ENCODE measurements around the gene KRT5.

KRT5 gene

DNA sequence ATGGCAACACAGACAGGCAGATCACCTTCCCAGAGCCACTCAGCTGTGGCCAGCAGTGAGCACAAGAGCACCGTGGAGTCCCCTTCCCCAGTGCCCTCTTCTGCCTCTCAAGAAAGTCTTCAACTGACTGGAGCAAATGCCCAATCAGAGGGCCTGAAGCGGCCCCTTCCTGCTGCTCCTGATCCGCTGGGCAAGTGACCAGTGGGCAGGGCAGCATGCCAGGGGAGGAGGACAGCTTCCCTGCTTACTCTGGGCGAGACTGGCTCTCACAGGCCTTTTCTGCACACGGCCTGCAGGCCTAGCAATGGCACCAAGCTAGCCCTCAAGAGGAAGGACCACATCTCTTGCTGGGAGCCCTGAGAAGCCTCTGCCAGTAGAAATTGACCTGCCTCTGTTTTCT is 31.9 kb upstream of the KRT5 start:
- Histone ChIP-seq H3K36me3 (ENCODE audit: control insufficient read depth, insufficient read depth, low read length) (no peaks in the 10 kb centered on the region), H3K9me3 (ENCODE audit: control insufficient read depth, low read length) (no peaks in the 10 kb centered on the region), H3K4me3 (ENCODE audit: insufficient read depth, low read depth, low read length) (no peak overlapping the region), H3K27ac (ENCODE audit: insufficient read depth, low read depth, low read length, poor library complexity, severe bottlenecking) (no peak overlapping the region), H3K27me3 (ENCODE audit: control insufficient read depth, insufficient read depth, low read length, poor library complexity, severe bottlenecking) (no peaks in the 10 kb centered on the region), H3K4me1 (ENCODE audit: control insufficient read depth, insufficient read depth, low read length) (no peaks in the 10 kb centered on the region)
- WGBS, 2 experiments: 87 to 93% methylated on average over 5 of the region's 5 CpGs

DNA sequence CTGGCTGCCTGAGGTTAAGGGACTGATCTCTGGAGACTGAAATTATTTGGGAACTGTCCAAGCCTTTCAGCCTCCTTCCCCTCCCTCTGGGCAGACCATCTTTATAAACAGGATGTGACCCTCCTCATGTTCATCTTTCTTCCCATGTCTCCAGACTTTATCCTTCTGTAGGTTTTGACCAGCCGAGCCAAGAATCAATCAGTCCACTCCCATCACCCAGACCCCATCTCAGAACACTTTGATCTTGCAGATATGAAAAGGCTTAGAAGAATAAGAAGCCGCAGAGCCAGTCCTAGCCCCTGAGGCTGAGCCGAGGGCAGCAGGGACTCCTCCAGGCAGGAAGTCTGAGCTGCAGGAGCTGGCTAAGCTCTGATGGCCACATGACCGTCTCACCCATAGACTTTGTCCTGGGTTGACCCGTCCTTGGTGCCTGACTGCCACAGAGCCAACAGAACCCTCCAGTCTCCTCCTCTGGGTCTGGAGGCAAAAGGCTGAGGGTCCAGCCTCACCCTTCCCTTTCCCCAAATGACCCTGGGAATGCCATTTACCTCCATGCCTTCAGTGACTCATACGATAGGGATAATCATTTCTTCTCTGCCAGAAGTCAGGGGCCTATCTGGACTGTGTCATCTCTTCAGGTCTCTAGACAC is 31.1 kb upstream of the KRT5 start:
- Histone ChIP-seq H3K4me3 (ENCODE audit: insufficient read depth, low read depth, low read length) (no peak overlapping the region), H3K4me1 (ENCODE audit: control insufficient read depth, insufficient read depth, low read length) (no peaks in the 10 kb centered on the region), H3K9me3 (ENCODE audit: control insufficient read depth, low read length) (no peaks in the 10 kb centered on the region), H3K36me3 (ENCODE audit: control insufficient read depth, insufficient read depth, low read length) (no peaks in the 10 kb centered on the region), H3K27me3 (ENCODE audit: control insufficient read depth, insufficient read depth, low read length, poor library complexity, severe bottlenecking) (no peaks in the 10 kb centered on the region), H3K27ac (ENCODE audit: insufficient read depth, low read depth, low read length, poor library complexity, severe bottlenecking) (no peak overlapping the region)
- 79 to 81% methylated on average over 6 of the region's 6 CpGs for WGBS, 2 experiments

DNA sequence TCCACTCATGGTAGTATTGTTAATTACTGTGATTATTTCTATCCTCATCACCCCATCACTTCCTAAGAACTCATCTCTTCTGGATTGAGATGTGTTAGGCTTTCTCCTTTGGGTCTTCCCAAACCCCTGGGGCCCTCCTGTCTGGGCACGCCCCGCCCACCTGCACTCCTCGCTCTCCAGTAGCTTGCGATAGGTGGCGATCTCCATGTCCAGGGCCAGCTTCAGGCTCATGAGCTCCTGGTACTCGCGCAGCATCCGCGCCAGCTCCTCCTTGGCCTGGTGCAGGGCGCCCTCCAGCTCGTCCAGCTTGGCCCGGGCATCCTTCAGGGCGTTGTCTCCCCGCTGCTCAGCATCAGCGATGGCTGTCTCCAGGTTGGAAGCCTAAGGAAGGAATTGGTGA is 25.9 kb upstream of the KRT5 start:
- no peaks in the 10 kb centered on the region for H3K9me3 ChIP-seq (ENCODE audit: control insufficient read depth, low read length)
- no peak overlapping the region for H3K27ac ChIP-seq (ENCODE audit: insufficient read depth, low read depth, low read length, poor library complexity, severe bottlenecking)
- H3K27me3 ChIP-seq (ENCODE audit: control insufficient read depth, insufficient read depth, low read length, poor library complexity, severe bottlenecking): no peaks in the 10 kb centered on the region
- WGBS, 2 experiments: 90 to 91% methylated on average over 15 of the region's 15 CpGs
- no peak overlapping the region for H3K4me3 ChIP-seq (ENCODE audit: insufficient read depth, low read depth, low read length)
- H3K4me1 ChIP-seq (ENCODE audit: control insufficient read depth, insufficient read depth, low read length): no peaks in the 10 kb centered on the region
- no peaks in the 10 kb centered on the region for H3K36me3 ChIP-seq (ENCODE audit: control insufficient read depth, insufficient read depth, low read length)

DNA sequence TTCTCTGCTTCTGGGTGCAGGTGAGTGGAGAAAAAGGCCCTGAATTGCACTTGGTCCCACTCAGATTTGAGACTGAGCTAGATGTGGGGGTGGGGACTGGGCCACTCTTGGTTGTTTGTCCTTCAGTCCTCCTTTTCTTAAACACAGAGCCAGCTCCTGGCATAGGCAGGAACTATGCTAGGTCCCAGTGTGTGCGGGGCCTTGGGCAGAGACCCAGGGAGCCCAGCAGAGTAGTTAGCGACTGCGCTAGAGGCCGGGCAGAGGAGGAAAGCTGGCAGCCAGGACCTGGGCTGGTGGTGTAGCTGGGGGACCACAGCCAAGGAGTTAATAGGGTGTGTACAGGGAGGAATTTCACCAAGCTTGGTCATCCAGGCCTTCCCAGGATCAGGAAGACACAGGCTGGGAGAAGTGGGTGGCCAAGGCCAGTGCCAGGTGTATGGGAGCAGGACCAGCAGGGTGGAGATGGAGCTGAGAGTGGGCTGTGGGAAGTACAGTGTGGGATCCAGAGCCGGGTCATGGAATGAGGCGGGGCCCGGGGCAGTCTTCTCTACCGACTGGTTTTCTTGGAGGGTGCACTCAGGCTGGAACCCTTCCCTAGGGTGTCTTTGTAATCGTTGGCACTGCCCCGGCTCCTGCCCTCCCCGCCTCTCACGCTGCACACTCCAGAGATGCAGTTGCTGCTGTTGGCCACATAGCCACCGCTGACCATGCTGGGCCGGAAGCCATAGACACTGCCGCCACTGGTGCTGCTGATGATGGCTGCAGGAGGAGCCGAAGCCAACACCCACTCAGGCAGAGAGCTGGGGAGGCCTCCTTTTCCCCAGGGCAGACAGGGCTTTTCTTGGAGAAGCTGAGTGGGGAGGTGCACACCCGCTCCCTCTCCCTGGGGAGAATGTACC is 24.0 kb upstream of the KRT5 start:
- Histone ChIP-seq H3K27me3 (ENCODE audit: control insufficient read depth, insufficient read depth, low read length, poor library complexity, severe bottlenecking) (no peaks in the 10 kb centered on the region), H3K9me3 (ENCODE audit: control insufficient read depth, low read length) (no peaks in the 10 kb centered on the region), H3K36me3 (ENCODE audit: control insufficient read depth, insufficient read depth, low read length) (no peaks in the 10 kb centered on the region), H3K4me3 (ENCODE audit: insufficient read depth, low read depth, low read length) (no peak overlapping the region), H3K27ac (ENCODE audit: insufficient read depth, low read depth, low read length, poor library complexity, severe bottlenecking) (no peak overlapping the region), H3K4me1 (ENCODE audit: control insufficient read depth, insufficient read depth, low read length) (no peaks in the 10 kb centered on the region)
- WGBS, 2 experiments: 88 to 92% methylated on average over 17 of the region's 17 CpGs

DNA sequence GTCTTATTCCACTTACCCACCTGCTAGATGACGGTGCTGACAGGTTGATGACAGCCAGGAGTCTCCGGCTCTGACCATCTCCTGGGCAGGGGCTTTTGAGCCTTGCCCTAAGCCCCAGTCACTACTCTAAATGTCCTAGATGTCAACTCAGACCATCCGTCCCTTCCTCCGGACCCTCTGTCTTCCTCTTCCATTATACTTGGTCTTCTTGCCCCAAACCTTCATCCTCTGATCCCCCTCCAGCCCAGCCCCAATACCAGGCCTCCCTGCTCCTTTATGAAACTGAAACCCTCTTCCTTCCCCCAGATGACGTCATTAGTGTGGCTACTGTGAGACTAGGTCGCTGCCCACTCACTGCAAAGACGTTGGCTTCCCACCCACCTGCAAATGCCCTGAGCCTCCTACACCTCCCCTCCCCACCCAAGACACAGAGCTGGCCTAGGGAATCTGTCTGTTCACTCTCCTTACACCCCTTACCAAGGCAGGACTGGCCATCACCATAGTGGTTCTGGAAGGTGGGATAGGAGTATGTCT is 22.7 kb upstream of the KRT5 start:
- Histone ChIP-seq H3K4me1 (ENCODE audit: control insufficient read depth, insufficient read depth, low read length) (no peaks in the 10 kb centered on the region), H3K36me3 (ENCODE audit: control insufficient read depth, insufficient read depth, low read length) (no peaks in the 10 kb centered on the region), H3K27me3 (ENCODE audit: control insufficient read depth, insufficient read depth, low read length, poor library complexity, severe bottlenecking) (no peaks in the 10 kb centered on the region), H3K9me3 (ENCODE audit: control insufficient read depth, low read length) (no peaks in the 10 kb centered on the region), H3K4me3 (ENCODE audit: insufficient read depth, low read depth, low read length) (no peak overlapping the region), H3K27ac (ENCODE audit: insufficient read depth, low read depth, low read length, poor library complexity, severe bottlenecking) (no peak overlapping the region)
- 88 to 89% methylated on average over 7 of the region's 7 CpGs for WGBS, 2 experiments

DNA sequence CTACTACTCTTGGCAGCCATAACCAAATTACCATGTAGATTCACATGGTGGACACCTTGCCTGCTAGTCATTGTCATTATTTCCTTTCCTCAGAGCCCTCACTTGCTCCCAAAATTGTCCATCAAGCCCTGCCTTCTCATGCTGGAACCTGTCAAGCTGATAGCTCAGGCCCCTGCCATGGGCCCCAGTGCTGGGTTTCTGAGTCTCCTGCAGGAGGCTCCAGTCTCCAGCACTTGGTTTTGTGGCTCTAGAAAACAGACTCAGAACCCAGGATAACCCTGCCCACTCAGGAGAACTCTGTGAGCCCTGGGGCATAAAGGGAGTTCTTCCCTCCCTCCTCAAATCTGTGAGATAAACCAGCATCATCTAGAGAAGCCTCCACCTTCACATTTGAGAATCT is 22.0 kb upstream of the KRT5 start:
- H3K9me3 ChIP-seq (ENCODE audit: control insufficient read depth, low read length): no peaks in the 10 kb centered on the region
- H3K4me1 ChIP-seq (ENCODE audit: control insufficient read depth, insufficient read depth, low read length): no peaks in the 10 kb centered on the region
- no peak overlapping the region for H3K27ac ChIP-seq (ENCODE audit: insufficient read depth, low read depth, low read length, poor library complexity, severe bottlenecking)
- no peak overlapping the region for H3K4me3 ChIP-seq (ENCODE audit: insufficient read depth, low read depth, low read length)
- H3K27me3 ChIP-seq (ENCODE audit: control insufficient read depth, insufficient read depth, low read length, poor library complexity, severe bottlenecking): no peaks in the 10 kb centered on the region
- H3K36me3 ChIP-seq (ENCODE audit: control insufficient read depth, insufficient read depth, low read length): no peaks in the 10 kb centered on the region

DNA sequence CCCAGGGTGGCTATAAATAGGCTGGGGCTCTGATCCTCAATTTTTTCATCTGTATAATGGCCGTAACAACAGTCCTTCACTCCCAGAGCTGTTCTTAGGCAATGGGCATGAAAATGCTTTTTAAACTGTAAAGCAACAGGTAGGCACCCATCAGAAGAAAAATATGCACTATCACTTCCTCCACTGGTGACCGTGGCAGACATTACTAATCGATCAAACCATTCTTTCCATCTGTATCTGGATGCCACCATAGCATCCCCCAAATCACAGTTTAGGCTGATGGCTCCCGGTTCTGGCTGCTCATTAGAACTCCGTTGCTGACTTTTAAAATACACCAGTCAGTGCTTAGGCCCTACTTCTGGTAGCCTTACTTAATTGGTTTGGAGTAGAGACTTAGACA is 21.5 kb upstream of the KRT5 start:
- no peaks in the 10 kb centered on the region for H3K4me1 ChIP-seq (ENCODE audit: control insufficient read depth, insufficient read depth, low read length)
- no peaks in the 10 kb centered on the region for H3K9me3 ChIP-seq (ENCODE audit: control insufficient read depth, low read length)
- WGBS, 2 experiments: 91 to 94% methylated on average over 5 of the region's 5 CpGs
- no peaks in the 10 kb centered on the region for H3K36me3 ChIP-seq (ENCODE audit: control insufficient read depth, insufficient read depth, low read length)
- H3K27ac ChIP-seq (ENCODE audit: insufficient read depth, low read depth, low read length, poor library complexity, severe bottlenecking): no peak overlapping the region
- no peak overlapping the region for H3K4me3 ChIP-seq (ENCODE audit: insufficient read depth, low read depth, low read length)
- no peaks in the 10 kb centered on the region for H3K27me3 ChIP-seq (ENCODE audit: control insufficient read depth, insufficient read depth, low read length, poor library complexity, severe bottlenecking)

DNA sequence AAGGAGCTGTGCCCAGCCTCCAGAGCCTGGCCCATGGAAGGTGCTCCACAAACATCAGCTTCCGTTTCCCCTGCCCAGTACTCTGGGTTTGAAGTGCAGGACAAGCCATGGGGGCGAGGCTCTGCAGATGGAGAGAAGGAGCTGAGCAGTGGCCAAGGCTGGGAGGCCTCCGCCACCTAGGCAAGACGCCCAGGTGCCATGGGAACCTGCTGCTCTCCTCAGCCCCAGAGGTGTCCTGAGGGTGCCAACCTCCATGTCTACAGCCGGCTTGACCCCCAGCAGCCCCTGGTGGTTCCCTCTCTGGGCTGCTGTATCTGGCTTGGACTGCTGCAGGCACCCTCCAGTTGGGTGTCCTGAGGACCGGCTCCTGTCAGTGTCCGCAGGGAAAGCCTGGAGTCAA is 20.3 kb upstream of the KRT5 start:
- H3K4me3 ChIP-seq (ENCODE audit: insufficient read depth, low read depth, low read length): no peak overlapping the region
- H3K27me3 ChIP-seq (ENCODE audit: control insufficient read depth, insufficient read depth, low read length, poor library complexity, severe bottlenecking): no peaks in the 10 kb centered on the region
- 93 to 96% methylated on average over 7 of the region's 7 CpGs for WGBS, 2 experiments
- no peaks in the 10 kb centered on the region for H3K4me1 ChIP-seq (ENCODE audit: control insufficient read depth, insufficient read depth, low read length)
- no peak overlapping the region for H3K27ac ChIP-seq (ENCODE audit: insufficient read depth, low read depth, low read length, poor library complexity, severe bottlenecking)
- H3K36me3 ChIP-seq (ENCODE audit: control insufficient read depth, insufficient read depth, low read length): no peaks in the 10 kb centered on the region
- no peaks in the 10 kb centered on the region for H3K9me3 ChIP-seq (ENCODE audit: control insufficient read depth, low read length)

DNA sequence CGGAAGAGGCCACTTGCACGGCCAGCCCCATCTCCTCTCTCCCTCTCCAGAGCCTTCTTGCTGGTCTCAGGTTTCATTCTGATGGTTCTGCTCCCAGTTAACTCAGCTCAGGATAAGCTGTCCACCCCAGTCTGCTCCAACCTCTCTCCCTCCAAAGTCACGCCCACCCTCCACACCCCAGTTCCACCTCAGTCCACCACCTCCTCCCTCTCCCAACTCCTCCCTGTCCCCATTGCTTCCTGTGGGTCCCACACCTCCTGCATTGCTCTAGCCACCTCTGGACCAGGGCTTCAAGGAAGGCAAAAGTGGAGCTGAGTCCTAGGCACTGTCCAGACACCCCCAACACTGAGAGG is 19.6 kb upstream of the KRT5 start:
- Histone ChIP-seq H3K27ac (ENCODE audit: insufficient read depth, low read depth, low read length, poor library complexity, severe bottlenecking) (no peak overlapping the region), H3K36me3 (ENCODE audit: control insufficient read depth, insufficient read depth, low read length) (no peaks in the 10 kb centered on the region)
- 91 to 92% methylated on average over 3 of the region's 3 CpGs for WGBS, 2 experiments

DNA sequence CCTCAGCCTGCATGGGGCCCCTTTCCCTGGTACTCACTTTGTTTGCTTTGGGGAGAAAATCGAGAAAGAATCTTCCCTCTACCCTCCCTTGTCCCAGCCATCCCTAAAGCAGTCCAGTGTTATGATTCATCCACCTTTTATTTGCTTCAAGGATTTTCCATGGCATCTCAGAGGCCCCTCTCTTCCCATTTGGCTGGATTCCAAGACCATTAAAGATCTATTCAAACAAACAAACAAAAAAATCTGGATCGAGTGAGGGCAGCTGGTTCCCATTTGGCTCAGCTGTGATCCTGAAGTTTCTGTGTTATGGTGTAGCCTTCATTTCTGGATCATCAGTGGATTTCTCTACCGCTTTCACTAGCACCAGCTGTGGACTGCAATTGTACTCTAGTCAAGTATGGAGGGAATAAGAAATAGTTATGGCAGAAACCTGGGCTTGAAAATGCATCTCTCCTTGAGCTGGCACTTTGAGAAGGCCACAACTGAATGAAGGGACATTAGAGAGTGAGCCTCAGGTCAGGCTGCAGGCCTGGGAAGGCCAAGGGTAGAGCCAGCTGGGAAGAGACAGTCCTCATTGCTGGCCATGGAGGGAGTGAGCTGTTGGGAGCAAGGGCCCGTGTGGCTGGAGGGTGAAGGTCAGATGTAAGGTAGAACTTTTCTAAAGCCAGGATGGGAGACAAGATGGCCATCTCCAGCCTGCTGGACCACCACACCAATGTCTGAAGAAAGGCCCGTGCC is 19.1 kb upstream of the KRT5 start:
- H3K36me3 ChIP-seq (ENCODE audit: control insufficient read depth, insufficient read depth, low read length): no peaks in the 10 kb centered on the region
- no peaks in the 10 kb centered on the region for H3K4me1 ChIP-seq (ENCODE audit: control insufficient read depth, insufficient read depth, low read length)
- no peak overlapping the region for H3K4me3 ChIP-seq (ENCODE audit: insufficient read depth, low read depth, low read length)
- no peaks in the 10 kb centered on the region for H3K9me3 ChIP-seq (ENCODE audit: control insufficient read depth, low read length)
- 91 to 93% methylated on average over 5 of the region's 5 CpGs for WGBS, 2 experiments
- H3K27ac ChIP-seq (ENCODE audit: insufficient read depth, low read depth, low read length, poor library complexity, severe bottlenecking): no peak overlapping the region
- H3K27me3 ChIP-seq (ENCODE audit: control insufficient read depth, insufficient read depth, low read length, poor library complexity, severe bottlenecking): no peaks in the 10 kb centered on the region

More for the DNA sequence above, 19.6 kb upstream of the KRT5 start:
- no peaks in the 10 kb centered on the region for H3K4me1 ChIP-seq (ENCODE audit: control insufficient read depth, insufficient read depth, low read length)
- no peak overlapping the region for H3K4me3 ChIP-seq (ENCODE audit: insufficient read depth, low read depth, low read length)
- H3K27me3 ChIP-seq (ENCODE audit: control insufficient read depth, insufficient read depth, low read length, poor library complexity, severe bottlenecking): no peaks in the 10 kb centered on the region
- H3K9me3 ChIP-seq (ENCODE audit: control insufficient read depth, low read length): no peaks in the 10 kb centered on the region
